VCaP (cell line): ENCODE results near the gene SMAP2.
"Not testable (repeated sequence)": the region's sequence is repeated elsewhere in the genome, so short reads cannot be mapped to it uniquely, and the experiment has no call there.

Source experiments
- H3K27ac ChIP-seq: fragments of 450-650 bp; 2 replicates; pipeline ENCODE4 v1.5.1; 2017
- CTCF ChIP-seq: fragments of 450-650 bp; conservative IDR thresholded peaks from 2 replicates; pipeline ENCODE4 v1.5.1; 2017; ENCODE audit warnings: mild to moderate bottlenecking, moderate library complexity

The SMAP2 gene

GRCh38 chr1:40373323-40374283, at the start of gene SMAP2:
Gene SMAP2, plus strand, starts transcription at chr1:40373727. Its CDS starts 394 bp downstream, at chr1:40374121.
- peak within 1 kb of the TSS; percentile 86 for H3K27ac ChIP-seq
- TF ChIP-seq CTCF: no peak

GRCh38 chr1:40331403-40331802, 42.1 kb upstream of the SMAP2 start:
- not testable (repeated sequence) for H3K27ac ChIP-seq

- no peak for TF ChIP-seq CTCF
- no peak overlapping the region for H3K27ac ChIP-seq
Observed at GRCh38 chr1:40332695-40333094, 40.8 kb upstream of the SMAP2 start.

- H3K27ac ChIP-seq: no peak overlapping the region
- no peak for TF ChIP-seq CTCF
Observed at GRCh38 chr1:40337443-40337842, 36.1 kb upstream of the SMAP2 start.

GRCh38 chr1:40338745-40339419, 34.6 kb upstream of the SMAP2 start:
- peak overlapping the region; percentile 57 for H3K27ac ChIP-seq
- peak; percentile 98 for TF ChIP-seq CTCF

- TF ChIP-seq CTCF: no peak
- peak overlapping the region; percentile 57 for H3K27ac ChIP-seq
Observed at GRCh38 chr1:40339420-40340323, 33.9 kb upstream of the SMAP2 start.

GRCh38 chr1:40341491-40342380, 31.8 kb upstream of the SMAP2 start:
- H3K27ac ChIP-seq: no peak overlapping the region
- no peak for TF ChIP-seq CTCF

- H3K27ac ChIP-seq: not testable (repeated sequence)
Observed at GRCh38 chr1:40342381-40342717, 31.2 kb upstream of the SMAP2 start.
